Fibroblast of lung (primary cell): ENCODE data around the gene ZDHHC12. TPM values are rescaled to one million over a fixed set of nuclear protein-coding genes. Genes with fewer than 3 reads are reported as not detected.

ENCODE experiments used
- DNase-seq, 2 donors: peaks; one replicate each; pipeline versions ENCODE4 v3.0.0 to v3.0.0-alpha.2; 2010; ENCODE audit warnings: low read depth in 2 of 2
- H2AFZ ChIP-seq: 2 replicates; pipeline ENCODE4 v1.5.1; 2012; ENCODE audit warnings: low read length, control low read depth, inconsistent platforms
- H3K27ac ChIP-seq: 2 replicates; pipeline ENCODE4 v1.5.1; 2011; ENCODE audit warnings: low read length, control low read depth; ENCODE audit not compliant: insufficient read depth
- H3K27me3 ChIP-seq: 2 replicates; pipeline ENCODE4 v1.5.1; 2011; ENCODE audit warnings: mild to moderate bottlenecking, low read length; ENCODE audit not compliant: control insufficient read depth, insufficient read depth
- H3K36me3 ChIP-seq: 2 replicates; pipeline ENCODE4 v1.5.1; 2011; ENCODE audit warnings: low read length; ENCODE audit not compliant: control insufficient read depth, insufficient read depth
- H3K4me1 ChIP-seq: 2 replicates; pipeline ENCODE4 v1.5.1; 2011; ENCODE audit warnings: low read length; ENCODE audit not compliant: control insufficient read depth, insufficient read depth; ENCODE audit errors: extremely low read depth
- H3K4me2 ChIP-seq: 2 replicates; pipeline ENCODE4 v1.5.1; 2011; ENCODE audit warnings: low read length, control low read depth; ENCODE audit not compliant: insufficient read depth; ENCODE audit errors: extremely low read depth
- H3K4me3 ChIP-seq, 4 experiments: fragments of 200-600 bp in 1 of 4; sonication (generic) in 1 of 4; replicated peaks in 1 of 4; 2 replicates each; pipeline ENCODE4 v1.5.1; 2011 to 2016; ENCODE audit warnings: low read length in 4 of 4, low read depth in 3 of 4, mild to moderate bottlenecking in 3 of 4, control low read depth in 2 of 4, inconsistent platforms in 1 of 4, mixed read lengths in 1 of 4; ENCODE audit not compliant: insufficient read depth in 1 of 4; ENCODE audit errors: control extremely low read depth in 1 of 4
- H3K79me2 ChIP-seq: 2 replicates; pipeline ENCODE4 v1.5.1; 2012; ENCODE audit warnings: mild to moderate bottlenecking, low read length, inconsistent platforms; ENCODE audit not compliant: control insufficient read depth, insufficient read depth
- H3K9ac ChIP-seq: 2 replicates; pipeline ENCODE4 v1.5.1; 2011; ENCODE audit warnings: mild to moderate bottlenecking, low read length, control low read depth; ENCODE audit not compliant: insufficient read depth
- H3K9me3 ChIP-seq: 2 replicates; pipeline ENCODE4 v1.5.1; 2012; ENCODE audit warnings: low read depth, low read length; ENCODE audit not compliant: control insufficient read depth, insufficient read depth
- H4K20me1 ChIP-seq: 2 replicates; pipeline ENCODE4 v1.5.1; 2011; ENCODE audit warnings: low read length; ENCODE audit not compliant: control insufficient read depth, insufficient read depth; ENCODE audit errors: extremely low read depth
- EZH2 ChIP-seq: IDR thresholded peaks from 2 replicates; pipeline ENCODE4 v1.5.1; 2012; ENCODE audit warnings: low read length, control low read depth, mild to moderate bottlenecking; ENCODE audit errors: missing control alignments
- polyA plus RNA-seq, 2 donors: library from polyadenylated mRNA; depleted of rRNA in 1 of 2; stranded (reverse) in 1 of 2; unstranded in 1 of 2; fragments of >200 nt; gene quantifications; 2 replicates each; pipeline ENCODE4 v1.2.1, GENCODE V29; 2011 to 2012; ENCODE audit warnings: missing spikeins in 1 of 2
- total RNA-seq: library from RNA; depleted of rRNA; stranded (reverse); fragments of >200 nt; gene quantifications from 2 replicates; pipeline ENCODE4 v1.2.1, GENCODE V29; 2014
- TF ChIP-seq, protein P1 (sequence below), 2 donors: IDR thresholded peaks in 1 of 2; conservative IDR thresholded peaks in 1 of 2; 1 replicate in 1 of 2; 2 replicates in 1 of 2; pipeline ENCODE4 v1.5.1; 2011 to 2012; ENCODE audit warnings: low read length in 2 of 2, control low read depth in 1 of 2, inconsistent platforms in 1 of 2, low read depth in 1 of 2, mild to moderate bottlenecking in 1 of 2

The ZDHHC12 gene
- total and polyA plus RNA-seq, 2 donors (not counting 1 experiment from before 2014, with no cell fraction given): 19.1 to 39.0 TPM

- Histone ChIP-seq H4K20me1 (no peaks in the 10 kb centered on the region), H3K4me2 (no peak overlapping the region), H3K9ac (no peak overlapping the region), H3K27me3 (no peaks in the 10 kb centered on the region), H3K27ac (no peak overlapping the region), H3K4me3 (no peak overlapping the region), H2AFZ (no peak overlapping the region), H3K36me3 (no peaks in the 10 kb centered on the region), H3K4me1 (no peaks in the 10 kb centered on the region), H3K79me2 (peaks cover 1% of the 10 kb centered on the region), H3K9me3 (no peaks in the 10 kb centered on the region)
- no peak for DNase-seq
- TF ChIP-seq, protein P1, sequence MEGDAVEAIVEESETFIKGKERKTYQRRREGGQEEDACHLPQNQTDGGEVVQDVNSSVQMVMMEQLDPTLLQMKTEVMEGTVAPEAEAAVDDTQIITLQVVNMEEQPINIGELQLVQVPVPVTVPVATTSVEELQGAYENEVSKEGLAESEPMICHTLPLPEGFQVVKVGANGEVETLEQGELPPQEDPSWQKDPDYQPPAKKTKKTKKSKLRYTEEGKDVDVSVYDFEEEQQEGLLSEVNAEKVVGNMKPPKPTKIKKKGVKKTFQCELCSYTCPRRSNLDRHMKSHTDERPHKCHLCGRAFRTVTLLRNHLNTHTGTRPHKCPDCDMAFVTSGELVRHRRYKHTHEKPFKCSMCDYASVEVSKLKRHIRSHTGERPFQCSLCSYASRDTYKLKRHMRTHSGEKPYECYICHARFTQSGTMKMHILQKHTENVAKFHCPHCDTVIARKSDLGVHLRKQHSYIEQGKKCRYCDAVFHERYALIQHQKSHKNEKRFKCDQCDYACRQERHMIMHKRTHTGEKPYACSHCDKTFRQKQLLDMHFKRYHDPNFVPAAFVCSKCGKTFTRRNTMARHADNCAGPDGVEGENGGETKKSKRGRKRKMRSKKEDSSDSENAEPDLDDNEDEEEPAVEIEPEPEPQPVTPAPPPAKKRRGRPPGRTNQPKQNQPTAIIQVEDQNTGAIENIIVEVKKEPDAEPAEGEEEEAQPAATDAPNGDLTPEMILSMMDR (conservative IDR thresholded peaks at IDR 0.05 in 1 of 2, IDR thresholded peaks at IDR 0.05 in 1 of 2; ENCODE audit: low read depth in 1 of 2, low read length in 2 of 2): no peak
- TF ChIP-seq EZH2: no peak
Measured at GRCh38 chr9:128765499-128765898, 41.6 kb upstream of the ZDHHC12 start.

DNA sequence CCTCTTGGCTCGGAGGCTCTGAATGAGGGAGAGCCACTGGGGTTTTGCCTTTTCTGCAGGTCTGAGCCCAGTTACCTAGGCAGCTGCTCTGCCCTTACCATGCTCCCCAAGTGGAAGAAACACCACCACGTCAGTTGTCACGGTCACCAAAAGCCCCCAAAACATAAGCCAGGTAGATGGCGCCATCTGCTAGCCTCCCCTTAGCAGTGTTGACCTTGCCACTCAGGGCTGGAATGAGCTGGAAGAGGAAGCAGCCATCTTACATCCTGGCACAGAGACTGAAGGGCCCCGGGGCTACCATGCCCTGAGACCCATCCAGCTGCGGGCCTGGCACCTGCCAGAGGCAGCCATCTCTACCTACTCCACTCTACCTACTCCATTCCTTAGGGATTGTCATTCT is 40.4 kb upstream of the ZDHHC12 start:
- Histone ChIP-seq H3K27ac (no peak overlapping the region), H4K20me1 (no peaks in the 10 kb centered on the region), H2AFZ (no peak overlapping the region), H3K79me2 (peaks cover 1% of the 10 kb centered on the region), H3K9ac (no peak overlapping the region), H3K4me1 (no peaks in the 10 kb centered on the region), H3K4me3 (no peak overlapping the region), H3K27me3 (no peaks in the 10 kb centered on the region), H3K4me2 (no peak overlapping the region), H3K9me3 (no peaks in the 10 kb centered on the region), H3K36me3 (no peaks in the 10 kb centered on the region)
- DNase-seq: no peak
- TF ChIP-seq, protein P1 (conservative IDR thresholded peaks at IDR 0.05 in 1 of 2, IDR thresholded peaks at IDR 0.05 in 1 of 2; ENCODE audit: low read depth in 1 of 2, low read length in 2 of 2): no peak
- TF ChIP-seq EZH2: no peak

- H3K27me3 ChIP-seq: no peaks in the 10 kb centered on the region
- H4K20me1 ChIP-seq: no peaks in the 10 kb centered on the region
- H2AFZ ChIP-seq: no peak overlapping the region
- no peak overlapping the region for H3K9ac ChIP-seq
- H3K4me2 ChIP-seq: no peak overlapping the region
- H3K27ac ChIP-seq: no peak overlapping the region
- TF ChIP-seq, protein P1 (conservative IDR thresholded peaks at IDR 0.05 in 1 of 2, IDR thresholded peaks at IDR 0.05 in 1 of 2; ENCODE audit: low read depth in 1 of 2, low read length in 2 of 2): no peak
- no peak for TF ChIP-seq EZH2
- DNase-seq: no peak
- no peaks in the 10 kb centered on the region for H3K4me1 ChIP-seq
- no peak overlapping the region for H3K4me3 ChIP-seq
- no peaks in the 10 kb centered on the region for H3K9me3 ChIP-seq
- no peaks in the 10 kb centered on the region for H3K36me3 ChIP-seq
- H3K79me2 ChIP-seq: no peaks in the 10 kb centered on the region
Measured at GRCh38 chr9:128762671-128763449, 38.9 kb upstream of the ZDHHC12 start.
